ENCODE data around the gene NCKAP5.

DNA sequence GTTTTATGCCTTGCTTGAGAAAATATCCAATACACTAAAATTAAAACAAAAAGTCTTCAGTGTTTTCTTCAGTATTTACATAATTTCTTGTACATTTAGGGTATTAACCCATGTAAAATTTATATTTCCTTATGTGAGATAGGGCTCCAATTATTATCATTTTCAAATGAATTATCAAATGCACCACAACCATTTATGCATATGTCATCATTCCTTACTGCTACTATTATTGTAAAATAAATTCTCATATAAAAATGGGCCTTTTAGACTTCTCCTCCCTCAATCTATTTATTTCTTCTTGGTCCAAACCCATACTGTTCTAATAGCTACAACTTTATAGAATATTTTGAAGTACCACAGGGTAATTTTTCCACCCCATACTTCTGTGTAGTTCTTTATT, 722.9 kb downstream of the NCKAP5 start:
- TF ChIP-seq, protein P1, sequence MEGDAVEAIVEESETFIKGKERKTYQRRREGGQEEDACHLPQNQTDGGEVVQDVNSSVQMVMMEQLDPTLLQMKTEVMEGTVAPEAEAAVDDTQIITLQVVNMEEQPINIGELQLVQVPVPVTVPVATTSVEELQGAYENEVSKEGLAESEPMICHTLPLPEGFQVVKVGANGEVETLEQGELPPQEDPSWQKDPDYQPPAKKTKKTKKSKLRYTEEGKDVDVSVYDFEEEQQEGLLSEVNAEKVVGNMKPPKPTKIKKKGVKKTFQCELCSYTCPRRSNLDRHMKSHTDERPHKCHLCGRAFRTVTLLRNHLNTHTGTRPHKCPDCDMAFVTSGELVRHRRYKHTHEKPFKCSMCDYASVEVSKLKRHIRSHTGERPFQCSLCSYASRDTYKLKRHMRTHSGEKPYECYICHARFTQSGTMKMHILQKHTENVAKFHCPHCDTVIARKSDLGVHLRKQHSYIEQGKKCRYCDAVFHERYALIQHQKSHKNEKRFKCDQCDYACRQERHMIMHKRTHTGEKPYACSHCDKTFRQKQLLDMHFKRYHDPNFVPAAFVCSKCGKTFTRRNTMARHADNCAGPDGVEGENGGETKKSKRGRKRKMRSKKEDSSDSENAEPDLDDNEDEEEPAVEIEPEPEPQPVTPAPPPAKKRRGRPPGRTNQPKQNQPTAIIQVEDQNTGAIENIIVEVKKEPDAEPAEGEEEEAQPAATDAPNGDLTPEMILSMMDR (conservative IDR thresholded peaks at IDR 0.05; ENCODE audit: low read depth, low read length): no peak
- no peak for TF ChIP-seq EZH2 (IDR thresholded peaks at IDR 0.05; ENCODE audit: low read length, unreplicated experiment)
- no peak for TF ChIP-seq EZH2phosphoT487 (IDR thresholded peaks at IDR 0.05; ENCODE audit: borderline replicate concordance, low read length)

Data from PC-3 (cell line).